IMR-90 (cell line): Measurements from ENCODE around the gene CLIC1. TPM values are rescaled to one million over a fixed set of nuclear protein-coding genes. Genes with fewer than 3 reads are reported as not detected.

Experiments used
- CTCF ChIP-seq: conservative IDR thresholded peaks from 2 replicates; pipeline ENCODE4 v1.5.1; 2012; ENCODE audit warnings: mild to moderate bottlenecking, low read depth, low read length, improper control_type of control experiment
- polyA plus RNA-seq, 3 experiments: library from polyadenylated mRNA; depleted of rRNA; stranded (reverse); fragments of >200 nt; gene quantifications; 2 replicates each; pipeline ENCODE4 v1.2.3, GENCODE V29; 2012; ENCODE audit warnings: low replicate concordance in 1 of 3
- total RNA-seq: library from RNA; depleted of rRNA; stranded (reverse); fragments of >200 nt; gene quantifications from 2 replicates; pipeline ENCODE4 v1.2.3, GENCODE V29; 2012

Gene CLIC1
- total and polyA plus RNA-seq, 2 of the 4 experiments (the other 2 are of a cell fraction): 706 to 1,185 TPM

- TF ChIP-seq CTCF: peak; percentile 74
These were observed 33.5 kb upstream of the CLIC1 start (continued) for GRCh38 chr6:31769684-31770371.
